ENCODE results near the gene PLLP.

Gene PLLP

GRCh38 chr16:57252148-57252721 lies 32.2 kb downstream of the PLLP start:
- DNase-seq, result no peak

GRCh38 chr16:57251352-57251751 lies 33.1 kb downstream of the PLLP start:
- DNase-seq, result no peak

GRCh38 chr16:57245472-57246113 lies 38.9 kb downstream of the PLLP start:
- DNase-seq, result no peak

GRCh38 chr16:57244767-57245471 lies 39.6 kb downstream of the PLLP start, which contains the start of gene ARL2BP:
Gene ARL2BP, plus strand, starts transcription at chr16:57245259. Its CDS starts 109 bp downstream, at chr16:57245368.
- DNase-seq, result peak; percentile 96

GRCh38 chr16:57244463-57244766 lies 40.1 kb downstream of the PLLP start:
- no peak for DNase-seq

- no peak for DNase-seq
Measured at GRCh38 chr16:57242650-57243049, 41.8 kb downstream of the PLLP start.

GRCh38 chr16:57240851-57241250 lies 43.6 kb downstream of the PLLP start:
- DNase-seq, result no peak

GRCh38 chr16:57239107-57239506 lies 45.4 kb downstream of the PLLP start:
- DNase-seq, result no peak

GRCh38 chr16:57238682-57239081 lies 45.8 kb downstream of the PLLP start:
- DNase-seq, result no peak

GRCh38 chr16:57236022-57236350 lies 48.5 kb downstream of the PLLP start:
- DNase-seq, result no peak

GRCh38 chr16:57235128-57236021 lies 49.1 kb downstream of the PLLP start:
- DNase-seq, result peak; percentile 46

- no peak for DNase-seq
Measured at GRCh38 chr16:57234707-57235092, 49.8 kb downstream of the PLLP start.

- no peak for DNase-seq
Measured at GRCh38 chr16:57233944-57234706, 50.3 kb downstream of the PLLP start.

GRCh38 chr16:57231821-57232350 lies 52.6 kb downstream of the PLLP start:
- no peak for DNase-seq

GRCh38 chr16:57229079-57229478 lies 55.4 kb downstream of the PLLP start:
- DNase-seq, result no peak

GRCh38 chr16:57226701-57227621 lies 57.5 kb downstream of the PLLP start:
- no peak for DNase-seq

GRCh38 chr16:57225978-57226377 lies 58.5 kb downstream of the PLLP start:
- no peak for DNase-seq

GRCh38 chr16:57224651-57225335 lies 59.7 kb downstream of the PLLP start:
- DNase-seq, result no peak

- no peak for DNase-seq
Measured at GRCh38 chr16:57223057-57223456, 61.4 kb downstream of the PLLP start.

GRCh38 chr16:57216968-57217367 lies 67.5 kb downstream of the PLLP start:
- DNase-seq, result no peak

GRCh38 chr16:57213462-57213861 lies 71.0 kb downstream of the PLLP start:
- no peak for DNase-seq

Data from NCI-H774 (cell line).